HFFc6 (cell line): Measurements from ENCODE around the gene TTC36. TPM values are rescaled to one million over a fixed set of nuclear protein-coding genes. Genes with fewer than 3 reads are reported as not detected.

ENCODE experiments used
- DNase-seq: peaks from one replicate; pipeline ENCODE4 v3.0.0-alpha.2; 2018
- H3K27ac Mint-ChIP-seq: 2 replicates; pipeline ENCODE4 v1.8.0; 2020; ENCODE audit warnings: mild to moderate bottlenecking, mixed read lengths
- H3K27me3 Mint-ChIP-seq: 2 replicates; pipeline ENCODE4 v1.8.0; 2021; ENCODE audit warnings: mild to moderate bottlenecking, moderate library complexity, mixed read lengths; ENCODE audit not compliant: insufficient read depth
- H3K36me3 Mint-ChIP-seq: 2 replicates; pipeline ENCODE4 v1.8.0; 2021; ENCODE audit warnings: low read depth, mixed read lengths
- H3K4me1 Mint-ChIP-seq: 2 replicates; pipeline ENCODE4 v1.8.0; 2020; ENCODE audit warnings: low read depth, mixed read lengths
- H3K4me3 Mint-ChIP-seq: 2 replicates; pipeline ENCODE4 v1.8.0; 2020; ENCODE audit warnings: mild to moderate bottlenecking, moderate library complexity, mixed read lengths
- H3K9me3 Mint-ChIP-seq: 2 replicates; pipeline ENCODE4 v1.8.0; 2020; ENCODE audit warnings: mild to moderate bottlenecking, mixed read lengths
- CTCF ChIP-seq: fragments of 200-600 bp; sonication (generic); IDR thresholded peaks from 2 replicates; pipeline ENCODE4 v1.5.0; 2021; ENCODE audit warnings: antibody characterized with exemption, mild to moderate bottlenecking
- total RNA-seq, 6 experiments: library from RNA; stranded (reverse); fragmentation: NEBNext Ultra II Directional; extraction: Animal tissue kit (Norgen Biotek cat#: 25700); gene quantifications; 2 replicates in 1 of 6; 3 replicates in 5 of 6; pipeline ENCODE4 v1.2.3, GENCODE V29; 2021

TTC36 gene
- total RNA-seq, 6 experiments from 2014 or later, result 0.25 to 0.88 (median 0.52) TPM; not detected in 1

GRCh38 chr11:118528511-118528910 lies 1.2 kb downstream of the TTC36 start:
- no peak overlapping the region for H3K27ac Mint-ChIP-seq
- 0 out of 2 replicates have a peak, but pooled peaks cover 7% of the 10 kb centered on the region for H3K36me3 Mint-ChIP-seq
- no peak overlapping the region for H3K4me3 Mint-ChIP-seq

GRCh38 chr11:118529584-118530175 lies 2.4 kb downstream of the TTC36 start:
- H3K4me3 Mint-ChIP-seq, result peak overlapping the region; percentile 91
- H3K4me1 Mint-ChIP-seq, result peaks cover 21% of the 10 kb centered on the region
- no peaks in the 10 kb centered on the region for H3K9me3 Mint-ChIP-seq
- no peak for TF ChIP-seq CTCF
- no peak overlapping the region; the same call in 1 of the 2 replicates for H3K27ac Mint-ChIP-seq
- DNase-seq, result no peak
- peaks cover 6% of the 10 kb centered on the region for H3K27me3 Mint-ChIP-seq
- 0 out of 2 replicates have a peak, but pooled peaks cover 7% of the 10 kb centered on the region for H3K36me3 Mint-ChIP-seq

More at GRCh38 chr11:118528511-118528910, 1.2 kb downstream of the TTC36 start:
- peaks cover 6% of the 10 kb centered on the region for H3K27me3 Mint-ChIP-seq
- peaks cover 21% of the 10 kb centered on the region for H3K4me1 Mint-ChIP-seq
- H3K9me3 Mint-ChIP-seq, result no peaks in the 10 kb centered on the region
- DNase-seq, result no peak
- TF ChIP-seq CTCF, result no peak

GRCh38 chr11:118530180-118530682 lies 3.0 kb downstream of the TTC36 start:
- no peak overlapping the region; the same call in 1 of the 2 replicates for H3K27ac Mint-ChIP-seq
- no peak for DNase-seq
- H3K9me3 Mint-ChIP-seq, result no peaks in the 10 kb centered on the region
- peaks cover 6% of the 10 kb centered on the region for H3K27me3 Mint-ChIP-seq
- H3K4me1 Mint-ChIP-seq, result peaks cover 21% of the 10 kb centered on the region
- no peak for TF ChIP-seq CTCF
- H3K4me3 Mint-ChIP-seq, result peak overlapping the region; percentile 91
- 0 out of 2 replicates have a peak, but pooled peaks cover 7% of the 10 kb centered on the region for H3K36me3 Mint-ChIP-seq

- Mint-ChIP-seq H3K36me3 (0 out of 2 replicates have a peak, but pooled peaks cover 7% of the 10 kb centered on the region), H3K9me3 (no peaks in the 10 kb centered on the region), H3K27me3 (peaks cover 6% of the 10 kb centered on the region), H3K27ac (peak within 1 kb of the TSS; percentile 53; the same call in 1 of the 2 replicates), H3K4me1 (peaks cover 21% of the 10 kb centered on the region), H3K4me3 (peak within 1 kb of the TSS; percentile 91)
- TF ChIP-seq CTCF, result no peak
- no peak for DNase-seq
Measured at GRCh38 chr11:118530683-118531596, 3.7 kb downstream of the TTC36 start, which contains the start of gene TMEM25. Gene TMEM25, plus strand, starts transcription at chr11:118531192. Its CDS starts 610 bp downstream, at chr11:118531802.

GRCh38 chr11:118531597-118532084 lies 4.4 kb downstream of the TTC36 start:
- TF ChIP-seq CTCF, result no peak
- peak overlapping the region; percentile 53; the same call in 1 of the 2 replicates for H3K27ac Mint-ChIP-seq
- H3K4me3 Mint-ChIP-seq, result peak overlapping the region; percentile 91

More at GRCh38 chr11:118531597-118532084, 4.4 kb downstream of the TTC36 start:
- Mint-ChIP-seq H3K9me3 (no peaks in the 10 kb centered on the region), H3K36me3 (0 out of 2 replicates have a peak, but pooled peaks cover 7% of the 10 kb centered on the region), H3K27me3 (peaks cover 6% of the 10 kb centered on the region), H3K4me1 (peaks cover 21% of the 10 kb centered on the region)
- DNase-seq, result no peak
